Stimulated activated CD8-positive, alpha-beta memory T cell treated with anti-CD3 and anti-CD28 coated beads, Interleukin-15, amount 100 ng/mL, for 24 hours (primary cell): Measurements from ENCODE around the gene B4GAT1.

Experiments
- DNase-seq: peaks from one replicate; pipeline ENCODE4 v3.0.0-alpha.2; 2020; ENCODE audit warnings: low read depth

Gene B4GAT1

GRCh38 chr11:66309475-66309874 is 38.0 kb downstream of the B4GAT1 start:
- no peak for DNase-seq

- no peak for DNase-seq
These were observed 44.8 kb downstream of the B4GAT1 start for GRCh38 chr11:66302656-66303055.

GRCh38 chr11:66299186-66299585 is 48.2 kb downstream of the B4GAT1 start:
- DNase-seq = no peak

GRCh38 chr11:66297610-66298009 is 49.8 kb downstream of the B4GAT1 start:
- no peak for DNase-seq
